ENCODE measurements around the gene WNT3A.
"Not testable (repeated sequence)": the region's sequence is repeated elsewhere in the genome, so short reads cannot be mapped to it uniquely, and the experiment has no call there.

The WNT3A gene

DNA sequence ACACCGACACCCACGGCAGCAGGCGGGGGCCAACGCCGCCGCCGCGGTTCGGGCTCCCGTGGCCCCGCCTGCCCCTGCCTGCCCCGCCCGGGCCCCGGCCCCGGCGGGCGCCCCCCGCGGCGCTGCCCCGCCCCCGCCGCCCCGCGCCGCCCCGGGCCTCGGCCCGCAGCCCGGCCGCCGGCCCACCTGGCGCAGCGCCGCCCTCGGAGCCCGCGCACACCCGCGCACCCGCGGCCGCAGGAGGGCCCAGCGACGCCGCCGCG is at the start of gene WNT3A:
WNT3A (plus strand) TSS at position 213 of the 263 bp plus-strand sequence. CDS start 131 bp downstream, outside the sequence.
- DNase-seq = no peak

GRCh38 chr1:227958617-227959324 is 48.0 kb upstream of the WNT3A start:
- DNase-seq = no peak

DNA sequence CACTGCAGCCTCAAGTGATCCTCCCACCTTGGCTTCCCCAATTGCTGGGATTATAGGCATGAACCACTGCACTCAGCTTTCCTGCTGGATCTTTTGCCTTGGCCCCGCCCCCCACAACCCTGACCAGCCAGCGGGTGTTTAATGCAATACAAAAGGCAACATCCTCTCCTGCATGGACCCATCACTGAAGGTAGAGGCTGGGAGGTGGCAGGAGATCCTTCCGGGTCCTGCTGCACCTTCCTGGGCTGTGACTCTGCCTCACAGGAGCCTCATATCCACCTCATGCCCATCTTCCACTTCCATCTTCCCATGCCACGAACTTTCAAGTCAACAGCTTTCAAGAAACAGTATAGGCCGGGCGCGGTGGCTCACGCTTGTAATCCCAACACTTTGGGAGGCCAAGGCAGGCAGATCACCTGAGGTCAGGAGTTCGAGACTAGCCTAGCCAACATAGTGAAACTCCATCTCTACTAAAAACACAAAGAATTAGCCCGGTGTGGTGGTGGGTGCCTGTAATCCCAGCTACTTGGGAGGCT is 47.4 kb upstream of the WNT3A start:
- DNase-seq = no peak

- no peak for DNase-seq
These were observed 44.9 kb upstream of the WNT3A start for GRCh38 chr1:227961651-227962466.

DNA sequence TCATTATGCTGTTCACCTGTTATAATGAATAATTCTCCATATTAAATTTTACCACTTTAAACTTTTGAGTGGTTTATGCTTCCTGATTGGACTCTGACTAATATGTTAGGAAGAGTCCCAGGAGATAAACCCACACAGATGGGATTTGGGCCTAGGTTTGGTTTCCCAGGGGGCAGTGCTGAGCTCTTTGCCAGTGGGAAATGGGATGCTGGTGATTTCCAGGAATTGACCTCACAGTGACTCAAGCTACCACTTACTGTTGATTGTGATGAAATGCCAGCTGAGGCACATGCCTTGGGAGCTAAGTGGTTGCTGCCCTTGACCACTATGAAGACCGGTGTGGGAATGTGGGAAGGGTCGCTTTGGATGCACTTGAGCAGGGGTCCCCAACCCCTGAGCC is 40.1 kb upstream of the WNT3A start:
- not testable (repeated sequence) for DNase-seq

GRCh38 chr1:227967815-227968214 is 39.0 kb upstream of the WNT3A start:
- not testable (repeated sequence) for DNase-seq

- DNase-seq = not testable (repeated sequence)
These were observed 36.5 kb upstream of the WNT3A start for GRCh38 chr1:227970076-227970995.

- DNase-seq = not testable (repeated sequence)
These were observed 35.6 kb upstream of the WNT3A start for GRCh38 chr1:227971216-227971615.

DNA sequence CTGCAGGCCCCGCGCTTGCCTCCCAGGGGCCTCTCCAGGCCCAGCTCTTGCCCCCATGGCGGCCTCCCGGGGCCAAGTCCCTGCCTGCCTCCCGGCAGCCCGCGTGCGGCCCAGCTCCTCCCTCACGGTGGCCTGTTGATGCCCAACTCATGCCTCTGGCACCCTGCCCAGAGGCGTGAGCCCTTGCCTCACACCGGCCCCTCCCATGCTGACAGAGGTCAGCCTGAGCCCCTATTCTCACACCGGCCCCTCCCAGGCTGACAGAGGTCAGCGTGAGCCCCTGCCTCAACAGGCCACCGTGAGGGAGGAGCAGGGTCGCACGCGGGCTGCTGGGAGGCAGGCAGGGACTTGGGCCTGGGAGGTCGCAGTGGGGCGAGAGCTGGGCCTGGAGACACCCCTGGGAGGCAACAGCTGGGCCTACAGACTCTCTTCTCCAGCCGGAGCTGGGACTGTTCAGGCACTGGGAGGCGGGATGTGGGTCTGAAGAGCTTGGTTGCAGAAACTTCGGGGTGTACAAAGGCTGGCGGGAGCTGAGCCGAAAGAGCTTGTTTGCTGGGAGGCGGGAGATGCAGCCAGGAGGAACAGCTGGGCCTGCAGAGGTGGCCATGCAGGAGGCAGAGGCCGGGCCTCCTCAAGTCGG is 35.0 kb upstream of the WNT3A start:
- not testable (repeated sequence) for DNase-seq

DNA sequence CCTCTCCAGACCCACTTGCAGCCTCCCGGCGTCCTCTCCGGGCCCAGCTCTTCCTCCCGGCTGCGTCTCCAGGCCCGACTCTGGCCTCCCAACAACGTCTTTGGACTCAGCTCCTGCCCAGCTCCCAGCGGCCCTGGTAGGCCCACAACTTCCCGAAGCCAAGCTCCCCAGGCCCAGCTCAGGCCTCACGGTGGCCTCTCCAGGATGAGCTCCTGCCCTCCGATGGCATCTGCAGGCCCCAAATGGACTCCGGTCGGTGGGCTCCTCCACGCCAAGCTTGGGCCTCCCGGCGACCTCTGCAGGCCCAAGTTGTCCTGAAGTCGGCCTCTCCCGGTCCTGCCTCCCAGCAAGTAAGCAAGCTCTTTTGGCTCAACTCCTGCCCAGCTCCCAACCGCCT is 34.5 kb upstream of the WNT3A start:
- DNase-seq = not testable (repeated sequence)

DNA sequence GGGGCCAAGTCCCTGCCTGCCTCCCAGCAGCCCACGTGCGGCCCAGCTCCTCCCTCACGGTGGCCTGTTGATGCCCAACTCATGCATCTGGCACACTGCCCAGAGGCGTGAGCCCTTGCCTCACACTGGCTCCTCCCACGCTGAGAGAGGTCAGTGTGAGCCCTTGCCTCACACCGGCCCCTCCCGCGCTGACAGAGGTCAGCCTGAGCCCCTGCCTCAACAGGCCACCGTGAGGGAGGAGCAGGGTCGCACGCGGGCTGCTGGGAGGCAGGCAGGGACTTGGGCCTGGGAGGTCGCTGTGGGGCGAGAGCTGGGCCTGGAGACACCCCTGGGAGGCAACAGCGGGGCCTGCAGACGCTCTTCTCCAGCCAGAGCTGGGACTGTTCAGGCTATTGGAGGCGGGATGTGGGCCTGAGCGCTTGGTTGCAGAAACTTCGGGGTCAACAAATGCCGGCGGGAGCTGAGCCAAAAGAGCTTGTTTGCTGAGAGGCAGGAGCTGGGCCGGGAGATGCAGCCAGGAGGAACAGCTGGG is 33.9 kb upstream of the WNT3A start:
- not testable (repeated sequence) for DNase-seq

DNA sequence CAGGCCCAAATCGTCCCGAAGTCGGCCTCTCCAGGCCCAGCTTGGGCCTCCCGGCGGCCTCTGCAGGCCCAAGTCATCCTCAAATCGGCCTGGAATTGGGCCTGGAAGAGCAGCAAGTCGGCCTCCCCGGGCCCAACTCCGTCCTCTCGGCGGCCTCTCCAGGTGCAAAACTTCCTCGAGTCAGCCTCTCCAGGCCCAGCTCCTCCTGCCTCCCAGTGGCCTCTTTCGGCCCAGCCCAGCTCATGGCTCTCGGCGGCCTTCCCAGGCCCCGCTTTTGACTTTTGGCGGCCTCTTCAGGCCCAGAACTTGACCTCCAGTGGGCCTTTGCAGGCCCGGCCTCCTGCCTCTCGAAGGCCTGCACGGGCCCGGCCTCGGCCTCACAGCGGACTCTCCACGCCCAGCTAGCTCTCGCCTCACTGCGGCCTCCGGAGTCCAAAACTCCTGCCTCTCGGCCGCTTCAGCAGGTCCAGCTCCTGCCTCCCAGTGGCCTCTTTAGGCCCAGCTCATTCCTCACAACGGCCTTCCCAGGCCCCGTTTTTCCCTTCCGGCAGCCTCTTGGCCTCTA is 33.0 kb upstream of the WNT3A start:
- DNase-seq = not testable (repeated sequence)

GRCh38 chr1:227975583-227976283 is 31.1 kb upstream of the WNT3A start:
- DNase-seq = not testable (repeated sequence)

DNA sequence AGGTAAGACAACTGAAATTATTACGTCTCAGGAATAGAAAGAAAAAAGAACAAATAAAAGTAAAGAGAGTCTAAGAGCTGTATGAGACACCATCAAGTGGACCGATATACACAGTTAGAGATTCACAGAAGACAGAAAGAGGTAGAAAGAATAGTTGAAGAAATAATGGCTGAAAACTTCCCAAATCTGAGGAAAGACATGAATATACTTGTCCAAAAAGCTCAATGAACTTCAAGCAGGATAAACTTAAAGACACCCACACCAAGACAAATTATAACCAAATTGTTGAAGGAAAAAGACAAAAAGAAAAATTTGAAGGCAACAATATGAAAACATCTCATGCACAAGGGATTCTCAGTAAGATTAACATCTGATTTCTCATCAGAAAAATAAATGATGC is 19.6 kb upstream of the WNT3A start:
- DNase-seq = no peak

DNA sequence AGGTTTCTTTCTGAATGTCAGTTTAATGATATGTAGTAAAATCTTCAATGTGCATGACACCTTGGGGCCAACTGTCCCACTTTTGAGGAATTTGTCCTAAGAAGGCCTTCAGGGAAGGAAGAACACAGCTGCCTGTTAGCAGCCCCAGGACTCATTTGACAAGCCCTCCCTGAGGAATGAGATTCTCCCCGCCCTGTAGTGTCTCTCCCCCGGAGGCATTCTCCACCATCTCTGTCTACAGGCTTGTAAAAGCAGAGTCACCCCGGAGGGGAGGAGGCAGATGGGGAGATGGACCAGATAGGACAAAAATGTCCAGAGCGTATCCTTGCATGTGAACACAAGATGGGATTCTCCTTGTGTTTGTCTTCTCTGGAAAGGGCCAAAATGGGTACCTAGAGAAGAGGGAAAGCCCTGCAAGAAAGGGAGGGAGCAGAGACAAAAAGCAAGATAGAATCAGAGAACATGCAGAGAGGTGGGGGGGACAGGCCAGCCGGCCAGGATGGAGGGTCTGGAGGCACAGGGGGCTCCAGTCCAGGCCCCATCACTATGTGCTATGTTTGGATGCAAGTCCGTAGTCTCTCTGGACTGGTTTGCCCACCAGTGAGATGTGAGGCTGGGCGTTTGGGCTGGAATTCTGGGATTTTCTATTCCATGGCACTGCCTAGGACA is 12.0 kb upstream of the WNT3A start:
- no peak for DNase-seq

DNA sequence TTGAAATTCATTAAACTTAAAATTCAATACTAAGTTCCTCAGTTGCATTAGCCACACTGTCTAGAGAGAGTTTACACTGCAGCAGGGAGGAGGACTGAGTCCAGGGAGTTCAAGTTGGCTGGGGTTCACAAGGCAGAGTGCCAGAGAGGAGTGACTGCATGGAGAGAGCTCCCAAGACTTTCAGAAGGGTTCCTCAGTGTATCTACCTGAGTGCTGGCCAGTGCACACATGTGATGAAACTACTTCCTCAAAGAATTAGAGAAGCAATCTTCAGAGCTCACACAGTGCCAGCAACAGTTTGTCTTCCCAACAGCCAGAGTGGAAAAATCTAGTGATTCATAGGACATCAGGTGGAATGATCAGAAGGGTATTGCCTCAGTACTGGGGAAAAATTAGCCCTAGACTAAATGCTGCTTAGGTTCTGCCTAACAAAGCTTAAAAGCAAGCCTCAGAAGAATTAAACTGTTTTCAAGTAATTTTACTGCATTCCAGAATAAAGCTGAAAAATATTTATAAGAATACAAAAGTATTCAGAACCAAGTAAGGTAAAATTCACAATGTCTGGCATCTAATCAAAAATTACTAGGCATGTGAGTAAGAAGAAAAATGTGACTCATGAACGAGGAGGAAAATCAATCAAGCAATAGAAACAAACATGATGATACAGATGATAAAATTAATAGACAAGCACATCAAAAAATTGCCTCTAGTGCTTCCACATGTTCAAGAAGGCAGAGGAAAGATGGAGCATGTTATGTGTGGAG is 10.4 kb upstream of the WNT3A start:
- no peak for DNase-seq

- DNase-seq = no peak
These were observed 8.3 kb upstream of the WNT3A start for GRCh38 chr1:227998374-227999055.

DNA sequence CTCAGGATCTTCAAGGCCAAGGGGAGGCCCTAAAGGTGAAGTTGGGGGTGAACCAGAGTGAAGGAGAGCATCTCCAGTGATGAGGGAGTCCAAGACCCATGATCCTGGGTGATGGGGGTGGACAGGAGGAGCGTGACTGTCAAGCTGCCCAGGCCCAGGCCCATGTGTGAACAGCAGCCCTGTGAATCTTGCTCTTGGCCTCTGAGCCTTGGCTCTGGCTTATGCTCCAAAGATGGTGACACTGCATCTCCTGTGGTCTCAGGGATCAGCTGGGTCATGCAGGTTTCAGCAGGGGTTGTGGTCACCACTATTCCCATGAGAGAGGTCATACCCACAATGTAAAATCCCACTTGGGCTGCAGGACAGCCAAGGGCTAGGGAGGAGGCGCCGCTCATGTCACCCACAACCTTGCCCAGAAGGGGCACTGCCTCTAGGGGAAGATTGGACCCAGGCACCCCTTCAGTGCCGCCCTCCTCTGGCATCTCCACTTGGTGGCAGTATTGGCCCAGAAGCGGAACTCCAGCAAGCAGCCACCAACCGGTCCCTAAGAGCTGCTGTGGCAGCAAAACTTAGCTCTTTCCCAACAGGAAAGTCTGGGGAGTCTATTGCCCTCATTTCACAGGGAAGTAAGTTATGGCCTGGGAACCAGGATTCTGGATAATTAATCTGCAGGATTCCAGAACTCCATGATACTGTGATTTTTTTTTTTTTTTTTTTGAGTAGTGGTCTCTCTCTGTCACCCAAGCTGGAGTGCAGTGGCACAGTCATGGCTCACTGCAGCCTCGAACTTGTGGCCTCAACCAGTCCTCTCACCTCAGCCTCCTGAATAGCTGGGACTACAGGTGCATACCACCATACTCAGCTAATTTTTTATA is 7.5 kb upstream of the WNT3A start:
- DNase-seq = peak; percentile 71 to 80

Measured in activated CD4-positive, alpha-beta T cell treated with anti-CD3 and anti-CD28 coated beads, Interleukin-2, amount 50 U/mL, for 48 hours (primary cell).